GM19438 (cell line): ENCODE data around the gene IRF4.

Experiments used
- ATAC-seq: cut with Tn5 transposase; IDR thresholded peaks from one replicate; pipeline ENCODE4 v1.9.1; 2021; ENCODE audit warnings: low read depth; ENCODE audit not compliant: unreplicated experiment

Gene IRF4

DNA sequence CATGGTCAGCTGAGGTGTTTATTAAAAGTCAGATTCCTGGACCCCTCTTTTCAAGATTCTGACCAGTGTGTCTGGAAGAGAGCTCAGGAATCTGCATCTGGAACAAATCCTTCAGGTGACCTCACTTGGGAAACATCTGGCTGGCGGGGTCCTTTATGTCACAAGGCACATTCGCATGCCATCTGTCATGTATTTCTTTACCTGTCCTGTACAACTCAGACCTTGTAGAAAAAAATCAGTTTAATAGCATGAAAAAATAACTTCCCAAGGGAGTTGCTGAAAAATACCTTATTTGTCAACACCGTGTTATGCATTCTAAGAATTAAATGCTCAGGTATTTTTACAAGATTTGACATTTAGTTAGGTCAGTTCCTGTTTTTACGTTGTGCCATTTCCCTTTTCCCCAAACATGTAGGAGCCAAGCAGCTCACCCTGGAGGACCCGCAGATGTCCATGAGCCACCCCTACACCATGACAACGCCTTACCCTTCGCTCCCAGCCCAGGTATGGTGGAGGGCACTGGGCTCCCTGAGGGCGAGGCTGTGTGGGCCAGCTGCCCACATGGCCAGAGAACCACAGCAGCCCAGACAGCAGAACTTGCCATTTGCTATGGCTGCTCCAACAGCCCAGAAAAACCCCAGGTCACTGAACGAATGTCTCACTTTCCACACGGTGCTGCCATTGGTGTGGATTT lies 4.0 kb downstream of the IRF4 start:
- ATAC-seq, result no peak

DNA sequence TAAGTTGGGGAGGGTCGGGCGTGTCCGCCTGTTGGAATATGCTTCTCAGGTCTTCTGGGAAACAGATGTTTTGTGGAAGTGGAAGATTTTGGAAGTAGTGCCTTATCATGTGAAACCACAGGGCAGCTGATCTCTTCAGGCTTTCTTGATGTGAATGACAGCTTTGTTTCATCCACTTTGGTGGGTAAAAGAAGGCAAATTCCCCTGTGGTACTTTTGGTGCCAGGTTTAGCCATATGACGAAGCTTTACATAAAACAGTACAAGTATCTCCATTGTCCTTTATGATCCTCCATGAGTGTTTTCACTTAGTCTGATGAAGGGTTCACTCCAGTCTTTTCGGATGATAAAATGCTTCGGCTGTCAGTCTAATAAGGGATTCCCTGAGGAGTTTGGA lies 4.6 kb downstream of the IRF4 start:
- no peak for ATAC-seq

DNA sequence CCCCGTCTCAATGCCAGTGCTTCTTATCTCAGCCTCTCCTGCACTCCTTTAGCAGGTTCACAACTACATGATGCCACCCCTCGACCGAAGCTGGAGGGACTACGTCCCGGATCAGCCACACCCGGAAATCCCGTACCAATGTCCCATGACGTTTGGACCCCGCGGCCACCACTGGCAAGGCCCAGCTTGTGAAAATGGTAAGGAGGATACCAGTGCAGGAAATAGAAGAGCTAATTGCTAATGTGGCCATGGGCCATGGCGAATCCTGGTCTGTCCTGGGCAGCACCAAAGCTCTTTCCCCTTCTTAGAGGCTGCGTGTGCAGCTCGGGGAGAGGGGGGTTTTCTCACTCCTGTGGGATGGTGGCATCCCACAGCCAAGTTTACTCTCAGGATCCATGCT lies 5.5 kb downstream of the IRF4 start:
- no peak for ATAC-seq

DNA sequence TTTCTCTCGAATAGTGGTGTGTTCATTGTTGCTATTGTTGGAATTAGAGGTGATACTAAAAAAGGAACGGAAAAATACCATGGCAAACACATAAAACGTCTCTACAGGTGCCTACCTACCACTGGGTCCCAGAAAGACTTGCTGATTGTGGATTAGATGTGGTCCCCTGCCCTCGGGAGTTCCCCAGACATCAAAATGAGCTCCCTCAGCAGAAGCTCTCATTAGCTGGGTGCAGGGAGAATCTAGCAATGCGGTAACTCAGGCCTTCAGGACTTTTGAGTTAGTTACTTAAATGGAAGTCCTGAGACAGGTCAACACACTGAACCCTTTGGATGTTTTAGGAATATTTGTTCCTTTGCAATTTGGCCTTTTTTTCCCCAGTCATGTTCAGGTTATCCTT lies 6.1 kb downstream of the IRF4 start:
- ATAC-seq, result no peak

DNA sequence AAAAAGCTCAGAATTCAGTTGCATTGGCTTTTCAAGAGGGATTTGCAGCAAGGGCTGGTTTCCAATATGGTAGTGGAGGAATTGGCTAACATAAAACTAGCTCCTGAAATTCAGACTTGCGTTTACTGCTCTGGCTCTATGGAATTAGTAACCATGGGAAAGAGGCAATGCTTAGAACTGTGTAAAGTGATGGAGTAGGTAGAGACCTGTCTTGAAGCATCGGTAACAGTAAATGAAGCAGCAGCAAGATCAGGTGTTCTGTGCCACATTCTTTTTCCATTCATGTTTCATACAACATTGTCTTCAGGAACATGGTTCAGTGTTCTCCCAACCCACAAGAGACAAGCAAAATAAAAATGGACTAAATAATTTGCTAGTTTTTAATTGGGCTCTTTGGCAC lies 6.5 kb downstream of the IRF4 start:
- ATAC-seq, result no peak

DNA sequence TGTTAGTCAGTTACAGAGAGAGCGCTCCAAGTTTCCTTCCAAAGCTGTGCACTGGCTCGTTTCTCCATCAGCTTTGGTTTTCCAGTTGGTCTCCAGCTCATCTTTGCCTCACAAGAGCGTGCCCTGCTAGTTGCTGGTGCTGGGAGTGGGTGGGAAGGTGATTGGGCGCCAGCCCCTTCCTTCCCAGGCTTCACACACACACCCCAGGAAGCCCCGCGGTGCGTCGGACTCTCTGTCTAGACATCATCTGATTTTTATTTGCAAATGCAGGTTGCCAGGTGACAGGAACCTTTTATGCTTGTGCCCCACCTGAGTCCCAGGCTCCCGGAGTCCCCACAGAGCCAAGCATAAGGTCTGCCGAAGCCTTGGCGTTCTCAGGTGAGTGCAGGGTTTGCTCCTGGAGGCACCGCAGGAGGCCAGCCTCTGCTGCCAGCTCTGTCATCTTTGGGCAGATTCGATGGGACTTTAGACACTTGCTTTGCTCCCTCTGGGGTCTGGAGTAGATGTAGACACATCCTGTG lies 7.1 kb downstream of the IRF4 start:
- ATAC-seq, result no peak

DNA sequence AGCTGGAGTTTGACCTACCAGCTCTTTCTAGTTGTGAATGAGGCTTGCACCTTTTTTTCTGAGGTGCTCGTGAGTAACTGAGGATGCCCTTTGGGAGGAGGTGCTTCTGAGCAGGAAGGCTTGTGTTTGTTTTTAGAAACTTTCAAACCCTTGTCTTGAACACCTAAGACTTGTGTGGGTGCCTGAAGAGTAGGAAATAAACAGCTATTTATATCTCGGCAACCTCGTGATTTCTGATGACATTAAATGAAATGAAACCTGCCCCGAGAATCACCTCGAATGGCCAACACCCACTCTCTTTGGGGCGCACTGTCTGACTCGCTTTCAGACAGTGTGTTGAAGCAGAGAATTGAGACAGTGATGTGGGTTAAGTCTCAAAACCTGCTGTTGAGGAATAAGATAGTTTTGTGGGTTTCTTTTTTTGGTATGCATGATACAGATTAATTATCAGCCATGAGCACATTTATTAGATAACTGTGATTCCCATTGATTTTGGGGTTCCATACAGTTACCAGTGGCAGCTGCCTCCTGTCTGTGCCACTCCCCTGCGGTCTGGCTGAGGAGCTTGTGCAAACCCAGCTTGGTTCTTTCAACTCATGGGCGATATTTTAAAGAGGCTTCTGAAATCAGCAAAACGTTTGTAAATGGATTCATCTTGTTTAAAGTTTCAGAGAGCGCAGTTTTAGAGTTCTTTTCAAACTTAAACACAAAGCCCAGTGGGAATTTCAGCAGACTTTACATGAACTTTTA lies 8.4 kb downstream of the IRF4 start:
- ATAC-seq, result no peak

DNA sequence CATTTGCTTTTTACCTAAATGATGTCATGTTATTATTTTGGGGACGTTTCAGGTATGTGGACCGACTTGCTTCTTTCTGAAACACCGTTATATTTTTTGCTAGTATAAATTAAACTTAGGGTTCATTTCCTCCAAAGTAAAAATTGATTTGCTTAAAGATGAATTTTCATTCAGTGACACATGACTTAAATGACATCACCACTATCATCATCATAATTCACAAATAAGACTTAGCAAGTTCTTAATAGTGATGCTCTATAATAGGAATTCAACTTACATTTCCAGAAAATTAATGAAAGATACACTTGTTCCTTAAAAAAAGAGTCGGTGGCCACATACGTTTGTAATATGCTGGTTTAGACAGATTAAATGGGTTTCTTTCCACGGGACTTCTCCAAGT lies 9.3 kb downstream of the IRF4 start:
- ATAC-seq, result no peak

DNA sequence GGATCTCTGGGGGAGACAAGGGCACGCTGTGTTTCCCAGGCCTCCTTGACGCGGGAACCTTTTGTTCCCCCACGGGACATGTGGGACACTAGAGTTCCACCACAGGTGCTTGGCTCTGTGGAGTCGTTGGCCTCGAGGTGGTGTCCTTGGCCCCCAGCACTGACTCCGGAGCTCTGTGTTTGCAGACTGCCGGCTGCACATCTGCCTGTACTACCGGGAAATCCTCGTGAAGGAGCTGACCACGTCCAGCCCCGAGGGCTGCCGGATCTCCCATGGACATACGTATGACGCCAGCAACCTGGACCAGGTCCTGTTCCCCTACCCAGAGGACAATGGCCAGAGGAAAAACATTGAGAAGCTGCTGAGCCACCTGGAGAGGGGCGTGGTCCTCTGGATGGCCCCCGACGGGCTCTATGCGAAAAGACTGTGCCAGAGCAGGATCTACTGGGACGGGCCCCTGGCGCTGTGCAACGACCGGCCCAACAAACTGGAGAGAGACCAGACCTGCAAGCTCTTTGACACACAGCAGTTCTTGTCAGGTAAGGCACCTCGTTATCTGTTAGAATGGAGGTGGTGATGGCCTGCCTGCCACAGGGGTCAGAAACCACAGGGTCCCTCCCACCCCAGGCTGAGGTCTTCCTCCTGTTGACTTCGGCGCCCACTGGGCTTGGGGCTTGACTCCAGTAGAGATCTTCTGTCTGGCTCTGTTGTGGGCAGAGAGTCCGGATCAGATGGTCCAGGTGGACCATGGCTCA lies 9.9 kb downstream of the IRF4 start:
- ATAC-seq, result no peak

DNA sequence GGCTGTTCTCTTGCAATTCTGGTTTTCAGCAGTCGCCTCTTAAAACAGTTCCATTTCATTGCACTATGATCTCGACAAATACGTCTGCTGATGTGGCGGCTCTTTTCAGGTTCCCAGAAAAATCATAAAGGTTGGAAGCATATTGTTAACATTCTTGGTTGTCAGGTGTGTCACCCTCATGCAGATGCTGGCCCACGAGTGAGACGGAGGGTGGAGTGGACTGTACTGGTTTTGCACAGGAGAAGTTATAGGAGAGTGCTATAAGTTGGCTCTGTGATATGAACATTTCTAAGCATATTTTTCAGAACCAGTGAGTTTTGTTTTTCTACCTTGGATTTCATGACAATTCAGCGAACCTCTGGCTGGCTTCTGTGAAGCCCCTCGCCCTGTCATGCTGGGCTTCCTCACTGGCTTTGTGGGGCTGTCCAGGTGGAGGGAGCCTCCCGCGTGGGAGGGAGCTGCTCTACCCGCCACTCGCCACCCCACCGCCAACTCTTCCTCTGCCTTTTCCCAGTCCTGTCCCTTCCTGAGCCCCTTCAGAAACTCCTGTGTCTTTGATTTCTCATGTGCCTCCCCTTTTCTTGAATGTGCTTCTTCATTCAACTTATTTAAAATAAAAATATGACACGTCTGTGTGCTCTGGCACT lies 10.6 kb downstream of the IRF4 start:
- ATAC-seq, result no peak

DNA sequence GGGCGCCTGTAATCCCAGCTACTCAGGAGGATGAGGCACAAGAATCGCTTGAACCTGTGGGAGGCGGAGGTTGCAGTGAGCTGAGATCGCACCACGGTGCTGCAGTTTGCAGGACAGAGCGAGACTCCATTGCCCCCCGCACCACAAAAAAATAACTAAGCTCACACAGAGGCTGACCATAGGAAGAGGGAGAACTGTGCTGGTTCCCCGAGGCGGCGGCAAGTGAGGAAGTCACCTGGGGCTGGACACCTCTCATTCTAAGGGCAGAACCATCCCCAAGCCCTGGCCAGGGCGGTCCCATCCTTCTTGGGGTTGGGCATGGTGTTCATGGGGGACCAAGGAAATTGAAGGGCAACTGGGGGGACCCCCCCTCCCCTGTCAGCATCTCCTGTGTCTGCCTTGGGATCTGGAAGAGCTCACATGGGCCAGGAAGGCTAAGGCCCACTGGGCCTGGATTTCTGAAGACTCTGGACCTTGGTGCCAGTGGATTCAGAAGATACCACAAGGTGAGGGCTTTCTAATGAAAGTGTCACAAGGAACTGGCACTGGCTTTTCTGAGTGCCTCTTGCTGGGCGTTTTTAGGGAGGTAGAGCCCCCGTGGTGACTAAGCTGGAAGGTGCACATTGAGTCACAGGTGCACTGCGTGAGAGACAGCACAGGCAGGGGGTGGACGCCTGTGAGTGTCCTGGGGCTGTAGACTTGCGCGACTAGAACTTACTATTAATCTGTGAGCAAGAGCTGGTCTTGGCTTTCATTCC lies 11.5 kb downstream of the IRF4 start:
- ATAC-seq, result no peak

DNA sequence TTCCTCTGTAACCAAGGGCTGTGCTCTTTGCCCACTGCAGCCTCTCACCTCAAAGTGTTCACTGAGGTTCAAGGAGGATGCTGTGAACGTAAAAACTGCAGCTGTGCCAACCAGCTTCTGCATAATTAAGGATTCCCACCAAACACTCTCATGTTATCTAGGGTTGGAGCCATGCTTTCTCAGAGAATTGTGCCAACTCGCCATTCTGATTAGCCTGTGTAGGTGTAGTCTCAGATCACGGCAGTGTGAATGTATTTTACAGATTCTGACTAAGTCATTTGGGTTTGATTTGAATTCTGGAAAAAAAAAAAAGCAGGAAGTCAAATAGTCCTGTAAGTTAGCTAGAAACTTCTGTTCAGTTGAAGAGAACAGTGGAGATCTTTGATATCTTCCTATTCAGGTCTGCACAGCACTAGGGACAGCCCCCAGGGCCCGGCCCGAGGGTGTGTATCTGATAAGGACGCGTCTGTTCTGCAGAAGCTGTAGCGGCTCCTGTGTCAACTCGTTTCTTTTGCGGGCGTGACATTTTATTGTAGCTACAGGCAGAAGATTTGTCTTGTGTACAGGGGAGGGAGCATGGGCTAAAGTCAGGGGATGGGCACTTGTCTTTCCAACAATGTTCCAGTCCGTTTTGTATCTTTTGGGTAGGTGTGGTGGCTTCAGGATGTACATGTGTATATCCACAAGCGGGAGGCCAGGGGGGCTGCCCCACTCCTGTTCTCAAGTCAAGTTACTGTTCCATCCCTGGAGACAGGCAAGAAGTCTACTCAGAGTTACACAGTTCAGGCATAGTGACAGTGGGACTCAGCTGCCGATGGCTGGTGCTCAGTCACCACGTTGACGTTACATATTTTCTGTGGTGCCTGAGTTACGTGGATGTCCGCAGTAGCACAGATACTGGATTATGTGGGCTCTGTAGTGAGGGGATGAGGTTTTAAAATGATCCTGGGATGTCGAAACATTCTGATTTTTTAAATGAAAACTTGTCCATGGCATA lies 12.4 kb downstream of the IRF4 start:
- no peak for ATAC-seq

DNA sequence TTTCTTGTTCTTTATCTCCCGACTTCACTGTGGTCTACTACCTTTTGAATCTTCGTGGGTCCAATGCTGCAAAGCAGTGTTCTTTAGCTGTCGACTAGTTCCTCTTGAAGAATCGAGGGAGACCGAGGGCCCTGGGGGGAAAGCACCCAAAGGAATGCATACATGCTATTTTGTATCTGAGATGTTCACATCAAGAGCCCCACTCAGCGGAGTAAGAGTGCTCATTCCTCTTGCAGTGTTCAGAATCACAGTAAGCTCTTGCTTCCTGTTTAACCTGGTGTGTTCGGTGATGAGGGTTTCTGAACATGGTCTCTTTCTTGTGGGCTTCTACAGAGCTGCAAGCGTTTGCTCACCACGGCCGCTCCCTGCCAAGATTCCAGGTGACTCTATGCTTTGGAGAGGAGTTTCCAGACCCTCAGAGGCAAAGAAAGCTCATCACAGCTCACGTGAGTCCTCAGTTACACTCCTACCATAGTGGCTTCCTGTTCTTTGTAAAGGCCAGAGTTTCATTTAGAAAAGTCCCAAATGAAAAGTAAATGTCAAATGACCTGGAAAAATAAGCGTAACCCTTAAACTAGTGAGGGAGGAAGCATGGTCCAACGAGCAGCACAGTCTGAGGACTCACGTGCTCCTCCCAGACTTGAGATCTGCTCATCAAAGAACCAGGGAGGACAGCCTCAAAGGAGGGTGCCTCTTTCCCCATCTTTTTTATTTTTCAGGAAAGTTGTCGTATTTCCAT lies 13.3 kb downstream of the IRF4 start:
- ATAC-seq, result no peak

DNA sequence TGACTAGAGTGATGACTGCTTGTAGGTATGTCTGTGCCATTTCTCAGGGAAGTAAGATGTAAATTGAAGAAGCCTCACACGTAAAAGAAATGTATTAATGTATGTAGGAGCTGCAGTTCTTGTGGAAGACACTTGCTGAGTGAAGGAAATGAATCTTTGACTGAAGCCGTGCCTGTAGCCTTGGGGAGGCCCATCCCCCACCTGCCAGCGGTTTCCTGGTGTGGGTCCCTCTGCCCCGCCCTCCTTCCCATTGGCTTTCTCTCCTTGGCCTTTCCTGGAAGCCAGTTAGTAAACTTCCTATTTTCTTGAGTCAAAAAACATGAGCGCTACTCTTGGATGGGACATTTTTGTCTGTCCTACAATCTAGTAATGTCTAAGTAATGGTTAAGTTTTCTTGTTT lies 16.6 kb downstream of the IRF4 start:
- ATAC-seq, result no peak

DNA sequence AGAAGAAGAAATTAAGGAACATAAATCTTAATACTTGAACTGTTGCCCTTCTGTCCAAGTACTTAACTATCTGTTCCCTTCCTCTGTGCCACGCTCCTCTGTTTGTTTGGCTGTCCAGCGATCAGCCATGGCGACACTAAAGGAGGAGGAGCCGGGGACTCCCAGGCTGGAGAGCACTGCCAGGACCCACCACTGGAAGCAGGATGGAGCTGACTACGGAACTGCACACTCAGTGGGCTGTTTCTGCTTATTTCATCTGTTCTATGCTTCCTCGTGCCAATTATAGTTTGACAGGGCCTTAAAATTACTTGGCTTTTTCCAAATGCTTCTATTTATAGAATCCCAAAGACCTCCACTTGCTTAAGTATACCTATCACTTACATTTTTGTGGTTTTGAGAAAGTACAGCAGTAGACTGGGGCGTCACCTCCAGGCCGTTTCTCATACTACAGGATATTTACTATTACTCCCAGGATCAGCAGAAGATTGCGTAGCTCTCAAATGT lies 17.1 kb downstream of the IRF4 start:
- ATAC-seq, result no peak

DNA sequence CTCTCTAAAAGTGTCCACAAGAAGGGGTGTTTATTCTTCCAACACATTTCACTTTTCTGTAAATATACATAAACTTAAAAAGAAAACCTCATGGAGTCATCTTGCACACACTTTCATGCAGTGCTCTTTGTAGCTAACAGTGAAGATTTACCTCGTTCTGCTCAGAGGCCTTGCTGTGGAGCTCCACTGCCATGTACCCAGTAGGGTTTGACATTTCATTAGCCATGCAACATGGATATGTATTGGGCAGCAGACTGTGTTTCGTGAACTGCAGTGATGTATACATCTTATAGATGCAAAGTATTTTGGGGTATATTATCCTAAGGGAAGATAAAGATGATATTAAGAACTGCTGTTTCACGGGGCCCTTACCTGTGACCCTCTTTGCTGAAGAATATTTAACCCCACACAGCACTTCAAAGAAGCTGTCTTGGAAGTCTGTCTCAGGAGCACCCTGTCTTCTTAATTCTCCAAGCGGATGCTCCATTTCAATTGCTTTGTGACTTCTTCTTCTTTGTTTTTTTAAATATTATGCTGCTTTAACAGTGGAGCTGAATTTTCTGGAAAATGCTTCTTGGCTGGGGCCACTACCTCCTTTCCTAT lies 17.9 kb downstream of the IRF4 start:
- ATAC-seq, result no peak

DNA sequence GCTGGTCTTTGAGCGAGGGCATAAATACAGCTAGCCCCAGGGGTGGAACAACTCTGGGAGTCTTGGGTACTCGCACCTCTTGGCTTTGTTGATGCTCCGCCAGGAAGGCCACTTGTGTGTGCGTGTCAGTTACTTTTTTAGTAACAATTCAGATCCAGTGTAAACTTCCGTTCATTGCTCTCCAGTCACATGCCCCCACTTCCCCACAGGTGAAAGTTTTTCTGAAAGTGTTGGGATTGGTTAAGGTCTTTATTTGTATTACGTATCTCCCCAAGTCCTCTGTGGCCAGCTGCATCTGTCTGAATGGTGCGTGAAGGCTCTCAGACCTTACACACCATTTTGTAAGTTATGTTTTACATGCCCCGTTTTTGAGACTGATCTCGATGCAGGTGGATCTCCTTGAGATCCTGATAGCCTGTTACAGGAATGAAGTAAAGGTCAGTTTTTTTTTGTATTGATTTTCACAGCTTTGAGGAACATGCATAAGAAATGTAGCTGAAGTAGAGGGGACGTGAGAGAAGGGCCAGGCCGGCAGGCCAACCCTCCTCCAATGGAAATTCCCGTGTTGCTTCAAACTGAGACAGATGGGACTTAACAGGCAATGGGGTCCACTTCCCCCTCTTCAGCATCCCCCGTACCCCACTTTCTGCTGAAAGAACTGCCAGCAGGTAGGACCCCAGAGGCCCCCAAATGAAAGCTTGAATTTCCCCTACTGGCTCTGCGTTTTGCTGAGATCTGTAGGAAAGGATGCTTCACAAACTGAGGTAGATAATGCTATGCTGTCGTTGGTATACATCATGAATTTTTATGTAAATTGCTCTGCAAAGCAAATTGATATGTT lies 19.2 kb downstream of the IRF4 start:
- ATAC-seq, result no peak
